DOHH2 (cell line): ENCODE data around the gene RSRP1.

ENCODE experiments used
- H3F3A ChIP-seq: fragments of 200-600 bp; sonication (generic), shearing (Covaris generic); 2 replicates; pipeline ENCODE4 v1.6.0; 2016; ENCODE audit warnings: antibody characterized with exemption, mild to moderate bottlenecking; ENCODE audit not compliant: control insufficient read depth, insufficient read depth
- H3K27ac ChIP-seq: fragments of 200-600 bp; sonication (generic); 2 replicates; pipeline ENCODE4 v1.5.1; 2014; ENCODE audit warnings: low read depth, mild to moderate bottlenecking, low read length, moderate library complexity
- H3K27me3 ChIP-seq: fragments of 200-600 bp; sonication (generic); 2 replicates; pipeline ENCODE4 v1.6.1; 2014; ENCODE audit warnings: mild to moderate bottlenecking, low read length, mixed read lengths; ENCODE audit not compliant: control insufficient read depth
- H3K36me3 ChIP-seq: fragments of 200-600 bp; sonication (generic); 2 replicates; pipeline ENCODE4 v1.6.1; 2014; ENCODE audit warnings: mild to moderate bottlenecking, low read length, moderate library complexity, mixed read lengths; ENCODE audit not compliant: control insufficient read depth
- H3K4me1 ChIP-seq: fragments of 200-600 bp; sonication (generic); 2 replicates; pipeline ENCODE4 v1.6.1; 2014; ENCODE audit warnings: mild to moderate bottlenecking, low read length, mixed read lengths; ENCODE audit not compliant: control insufficient read depth
- H3K4me2 ChIP-seq: fragments of 200-600 bp; sonication (generic); 2 replicates; pipeline ENCODE4 v1.6.0; 2014; ENCODE audit warnings: mild to moderate bottlenecking, low read length, moderate library complexity
- H3K4me3 ChIP-seq: fragments of 200-600 bp; sonication (generic); 2 replicates; pipeline ENCODE4 v1.5.1; 2014; ENCODE audit warnings: mild to moderate bottlenecking, low read length, mixed read lengths
- H3K79me2 ChIP-seq: fragments of 200-600 bp; sonication (generic); 2 replicates; pipeline ENCODE4 v1.6.1; 2014; ENCODE audit warnings: mild to moderate bottlenecking, low read length, mixed read lengths; ENCODE audit not compliant: control insufficient read depth
- H3K9me2 ChIP-seq: fragments of 200-600 bp; sonication (generic); replicated peaks from 2 replicates; pipeline ENCODE4 v1.6.1; 2014; ENCODE audit warnings: mild to moderate bottlenecking, low read length, mixed read lengths; ENCODE audit not compliant: control insufficient read depth
- H3K9me3 ChIP-seq: fragments of 200-600 bp; sonication (generic); 2 replicates; pipeline ENCODE4 v1.6.1; 2014; ENCODE audit warnings: antibody characterized with exemption, low read length, mixed read lengths; ENCODE audit not compliant: control insufficient read depth, insufficient read depth
- H4K20me1 ChIP-seq: fragments of 200-600 bp; sonication (generic); 2 replicates; pipeline ENCODE4 v1.6.0; 2014; ENCODE audit warnings: low read depth, mild to moderate bottlenecking, antibody characterized with exemption, low read length, moderate library complexity; ENCODE audit not compliant: control insufficient read depth, insufficient read depth
- EZH2phosphoT487 ChIP-seq: fragments of 200-600 bp; sonication (generic); IDR thresholded peaks from 2 replicates; pipeline ENCODE4 v1.6.1; 2017; ENCODE audit warnings: borderline replicate concordance, mild to moderate bottlenecking, antibody characterized with exemption, low read length, moderate library complexity, mixed read lengths
- TF ChIP-seq, protein P1 (sequence below): fragments of 200-600 bp; sonication (generic); IDR thresholded peaks from one replicate; pipeline ENCODE4 v1.5.1; 2014; ENCODE audit warnings: antibody characterized with exemption, mild to moderate bottlenecking, low read depth, low read length; ENCODE audit not compliant: poor library complexity, severe bottlenecking

Gene RSRP1

DNA sequence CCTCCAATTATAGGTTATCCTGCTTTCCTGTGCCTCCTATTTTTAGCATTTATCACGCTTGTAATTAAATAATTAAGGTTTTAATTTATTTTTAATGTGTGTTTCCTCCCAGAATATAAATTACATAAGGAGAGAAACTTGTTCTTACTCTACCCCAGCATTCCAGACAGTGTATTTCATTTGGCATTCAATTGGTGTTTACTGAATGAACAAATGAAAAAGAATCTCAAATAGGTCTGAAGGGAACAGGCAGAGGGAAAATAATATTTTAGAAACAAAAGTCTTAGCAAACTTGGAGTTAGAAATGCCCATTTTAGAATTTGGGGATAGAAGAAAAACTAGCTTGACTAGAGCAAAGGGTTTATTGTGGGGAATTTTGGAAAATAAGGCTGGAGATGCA lies 9.9 kb upstream of the RSRP1 start:
- H3F3A ChIP-seq: no peaks in the 10 kb centered on the region
- no peaks in the 10 kb centered on the region for H3K9me3 ChIP-seq
- no peaks in the 10 kb centered on the region for H3K27me3 ChIP-seq
- no peak overlapping the region for H3K27ac ChIP-seq
- TF ChIP-seq EZH2phosphoT487: no peak
- TF ChIP-seq, protein P1, sequence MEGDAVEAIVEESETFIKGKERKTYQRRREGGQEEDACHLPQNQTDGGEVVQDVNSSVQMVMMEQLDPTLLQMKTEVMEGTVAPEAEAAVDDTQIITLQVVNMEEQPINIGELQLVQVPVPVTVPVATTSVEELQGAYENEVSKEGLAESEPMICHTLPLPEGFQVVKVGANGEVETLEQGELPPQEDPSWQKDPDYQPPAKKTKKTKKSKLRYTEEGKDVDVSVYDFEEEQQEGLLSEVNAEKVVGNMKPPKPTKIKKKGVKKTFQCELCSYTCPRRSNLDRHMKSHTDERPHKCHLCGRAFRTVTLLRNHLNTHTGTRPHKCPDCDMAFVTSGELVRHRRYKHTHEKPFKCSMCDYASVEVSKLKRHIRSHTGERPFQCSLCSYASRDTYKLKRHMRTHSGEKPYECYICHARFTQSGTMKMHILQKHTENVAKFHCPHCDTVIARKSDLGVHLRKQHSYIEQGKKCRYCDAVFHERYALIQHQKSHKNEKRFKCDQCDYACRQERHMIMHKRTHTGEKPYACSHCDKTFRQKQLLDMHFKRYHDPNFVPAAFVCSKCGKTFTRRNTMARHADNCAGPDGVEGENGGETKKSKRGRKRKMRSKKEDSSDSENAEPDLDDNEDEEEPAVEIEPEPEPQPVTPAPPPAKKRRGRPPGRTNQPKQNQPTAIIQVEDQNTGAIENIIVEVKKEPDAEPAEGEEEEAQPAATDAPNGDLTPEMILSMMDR: no peak
- H4K20me1 ChIP-seq: no peaks in the 10 kb centered on the region
- no peak overlapping the region for H3K4me3 ChIP-seq
- no peaks in the 10 kb centered on the region for H3K9me2 ChIP-seq
- H3K36me3 ChIP-seq: no peaks in the 10 kb centered on the region
- H3K79me2 ChIP-seq: no peaks in the 10 kb centered on the region
- no peaks in the 10 kb centered on the region for H3K4me1 ChIP-seq
- H3K4me2 ChIP-seq: no peak overlapping the region

DNA sequence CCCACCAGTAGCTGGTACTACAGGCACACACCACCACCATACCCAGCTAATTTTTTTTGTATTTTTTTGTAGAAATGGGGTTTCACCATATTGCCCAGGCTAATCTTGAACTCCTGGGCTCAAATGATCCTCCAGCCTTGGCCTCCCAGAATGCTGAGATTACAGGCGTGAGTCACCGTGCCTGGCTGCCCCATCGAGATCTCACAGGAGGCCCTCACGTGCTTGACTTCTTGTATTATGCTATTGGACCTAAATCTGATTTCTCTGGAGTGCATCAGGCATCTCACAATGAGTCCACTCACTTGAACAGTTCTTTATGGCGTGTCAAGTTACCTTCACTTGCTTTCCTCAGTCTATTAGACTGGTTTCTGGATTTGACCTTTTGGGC lies 9.3 kb upstream of the RSRP1 start:
- TF ChIP-seq, protein P1: no peak
- no peak for TF ChIP-seq EZH2phosphoT487
- H3K9me2 ChIP-seq: no peaks in the 10 kb centered on the region
- H3K79me2 ChIP-seq: no peaks in the 10 kb centered on the region
- no peaks in the 10 kb centered on the region for H3K36me3 ChIP-seq
- H3K27me3 ChIP-seq: no peaks in the 10 kb centered on the region
- H3K4me2 ChIP-seq: no peak overlapping the region
- H3K4me1 ChIP-seq: no peaks in the 10 kb centered on the region
- H3K4me3 ChIP-seq: no peak overlapping the region
- no peak overlapping the region for H3K27ac ChIP-seq
- no peaks in the 10 kb centered on the region for H3K9me3 ChIP-seq
- H3F3A ChIP-seq: no peaks in the 10 kb centered on the region
- H4K20me1 ChIP-seq: no peaks in the 10 kb centered on the region

DNA sequence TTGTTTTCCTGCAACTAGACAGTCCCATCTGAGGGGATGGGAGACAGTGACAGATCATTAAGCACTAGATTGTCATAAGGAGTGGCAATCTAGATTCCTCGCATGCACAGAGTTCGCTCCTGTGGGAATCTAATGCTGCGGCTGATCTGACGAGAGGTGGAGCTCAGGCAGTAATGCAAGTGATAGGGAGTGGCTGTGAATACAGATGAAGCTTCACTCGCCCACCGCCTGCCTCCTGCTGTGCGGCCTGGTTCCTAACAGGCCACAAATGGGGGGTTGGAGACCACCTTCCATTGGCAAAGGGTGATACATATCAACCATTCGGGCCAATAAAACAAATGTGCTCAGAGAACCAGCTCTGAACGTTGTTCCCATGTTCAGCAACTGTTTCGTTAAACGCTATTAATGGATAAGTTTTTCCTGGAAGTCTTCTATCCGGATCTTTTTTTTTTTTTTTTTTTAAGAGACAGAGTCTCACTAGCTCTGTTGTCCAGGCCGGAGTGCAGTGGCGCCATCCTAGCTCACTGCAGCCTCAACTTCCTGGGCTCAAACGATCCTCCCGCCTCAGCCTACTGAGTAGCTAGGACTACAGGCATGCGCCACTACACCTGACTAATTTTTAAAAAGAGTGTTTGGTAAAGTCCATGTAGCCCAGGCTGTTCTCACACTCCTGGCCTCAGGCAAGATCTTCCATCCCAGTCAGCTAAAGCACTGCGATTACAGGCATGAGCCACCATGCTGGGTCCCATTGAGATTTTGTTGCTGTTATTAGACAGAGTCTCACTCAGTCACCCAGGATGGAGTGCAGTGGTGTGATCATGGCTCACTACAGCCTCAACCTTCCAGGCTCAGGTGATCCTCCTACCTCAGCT lies 8.7 kb upstream of the RSRP1 start:
- H3K36me3 ChIP-seq: no peaks in the 10 kb centered on the region
- no peaks in the 10 kb centered on the region for H3F3A ChIP-seq
- no peaks in the 10 kb centered on the region for H3K27me3 ChIP-seq
- H3K4me3 ChIP-seq: no peak overlapping the region
- H3K79me2 ChIP-seq: no peaks in the 10 kb centered on the region
- no peaks in the 10 kb centered on the region for H3K4me1 ChIP-seq
- H3K9me2 ChIP-seq: no peaks in the 10 kb centered on the region
- no peaks in the 10 kb centered on the region for H3K9me3 ChIP-seq
- H4K20me1 ChIP-seq: no peaks in the 10 kb centered on the region
- no peak overlapping the region for H3K27ac ChIP-seq
- TF ChIP-seq, protein P1: no peak
- TF ChIP-seq EZH2phosphoT487: no peak
- H3K4me2 ChIP-seq: no peak overlapping the region
